ENCODE results near the gene LHFPL2.

The LHFPL2 gene

DNA sequence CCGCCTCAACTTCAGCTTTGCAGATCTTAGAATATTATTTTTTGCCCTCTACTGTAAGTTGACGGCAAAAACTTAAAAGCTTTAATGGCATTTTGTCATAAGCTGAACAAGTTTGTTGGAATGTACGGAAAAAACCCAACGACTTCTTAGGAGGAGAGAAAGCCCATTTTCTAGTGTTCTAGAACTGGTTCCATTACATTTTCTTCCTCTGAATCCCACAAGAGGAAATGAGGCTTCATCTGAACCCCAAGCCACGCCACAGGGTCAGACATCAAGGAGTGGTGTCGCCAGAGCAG, 113.7 kb downstream of the LHFPL2 start:
- Mint-ChIP-seq H3K27ac (ENCODE audit: low read depth) (no peak overlapping the region), H3K36me3 (ENCODE audit: insufficient read depth) (no peaks in the 10 kb centered on the region), H3K4me1 (no peaks in the 10 kb centered on the region), H3K9me3 (no peaks in the 10 kb centered on the region), H3K4me3 (no peak overlapping the region), H3K27me3 (peaks cover 29% of the 10 kb centered on the region)
- ATAC-seq (replicated peaks; ENCODE audit: extremely low read depth, poor library complexity, severe bottlenecking) (no peak), DNase-seq (ENCODE audit: low spot score in 2 of 2) (no peak)

DNA sequence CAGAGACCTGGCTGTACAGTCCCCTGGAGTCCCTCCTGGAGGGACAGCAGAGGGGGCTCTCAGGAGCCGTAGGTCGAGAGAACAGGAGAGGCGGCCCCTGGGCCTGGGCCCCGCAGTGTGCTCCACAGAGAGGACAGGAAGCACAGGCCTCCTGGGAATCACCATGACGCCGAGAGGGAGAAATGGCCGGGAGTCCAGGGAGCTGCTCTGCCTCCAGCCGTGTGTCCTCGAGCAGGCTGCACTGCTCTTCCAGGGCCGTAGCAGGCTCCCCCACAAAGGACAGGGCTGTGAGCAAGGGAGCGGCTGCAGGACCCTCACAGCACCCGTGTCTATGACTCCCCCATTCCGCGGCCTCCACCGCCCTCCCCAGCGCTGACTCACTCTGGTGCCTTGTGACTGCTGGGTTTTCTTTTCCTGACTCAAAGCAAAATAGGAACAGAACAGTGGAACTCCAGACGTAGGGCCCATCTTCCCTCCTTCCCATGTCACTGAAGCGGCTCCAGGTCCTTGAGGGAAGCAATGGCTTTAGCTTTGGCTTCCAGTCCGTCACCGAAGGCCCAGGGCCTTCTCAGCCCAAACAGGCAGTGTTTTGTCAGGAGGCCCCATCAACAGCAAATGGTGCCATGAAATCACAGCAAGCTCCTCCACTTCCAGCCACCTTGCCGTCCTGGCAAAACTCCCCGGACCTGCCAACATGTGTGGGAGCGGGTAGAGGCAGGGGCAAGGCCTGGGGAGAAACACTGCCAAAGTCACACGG, 114.2 kb downstream of the LHFPL2 start:
- no peak overlapping the region for H3K27ac Mint-ChIP-seq (ENCODE audit: low read depth)

GRCh38 chr5:78533356-78533755, 115.2 kb downstream of the LHFPL2 start:
- Mint-ChIP-seq H3K36me3 (ENCODE audit: insufficient read depth) (no peaks in the 10 kb centered on the region), H3K9me3 (no peaks in the 10 kb centered on the region), H3K4me3 (no peak overlapping the region), H3K27ac (ENCODE audit: low read depth) (no peak overlapping the region), H3K27me3 (peaks cover 29% of the 10 kb centered on the region), H3K4me1 (no peaks in the 10 kb centered on the region)
- DNase-seq (ENCODE audit: low spot score in 2 of 2) (no peak), ATAC-seq (replicated peaks; ENCODE audit: extremely low read depth, poor library complexity, severe bottlenecking) (no peak)

More for the DNA sequence above, 114.2 kb downstream of the LHFPL2 start:
- Mint-ChIP-seq H3K27me3 (peaks cover 29% of the 10 kb centered on the region), H3K4me3 (no peak overlapping the region), H3K9me3 (no peaks in the 10 kb centered on the region), H3K4me1 (no peaks in the 10 kb centered on the region), H3K36me3 (ENCODE audit: insufficient read depth) (no peaks in the 10 kb centered on the region)
- DNase-seq (ENCODE audit: low spot score in 2 of 2), result no peak
- no peak for ATAC-seq (replicated peaks; ENCODE audit: extremely low read depth, poor library complexity, severe bottlenecking)

DNA sequence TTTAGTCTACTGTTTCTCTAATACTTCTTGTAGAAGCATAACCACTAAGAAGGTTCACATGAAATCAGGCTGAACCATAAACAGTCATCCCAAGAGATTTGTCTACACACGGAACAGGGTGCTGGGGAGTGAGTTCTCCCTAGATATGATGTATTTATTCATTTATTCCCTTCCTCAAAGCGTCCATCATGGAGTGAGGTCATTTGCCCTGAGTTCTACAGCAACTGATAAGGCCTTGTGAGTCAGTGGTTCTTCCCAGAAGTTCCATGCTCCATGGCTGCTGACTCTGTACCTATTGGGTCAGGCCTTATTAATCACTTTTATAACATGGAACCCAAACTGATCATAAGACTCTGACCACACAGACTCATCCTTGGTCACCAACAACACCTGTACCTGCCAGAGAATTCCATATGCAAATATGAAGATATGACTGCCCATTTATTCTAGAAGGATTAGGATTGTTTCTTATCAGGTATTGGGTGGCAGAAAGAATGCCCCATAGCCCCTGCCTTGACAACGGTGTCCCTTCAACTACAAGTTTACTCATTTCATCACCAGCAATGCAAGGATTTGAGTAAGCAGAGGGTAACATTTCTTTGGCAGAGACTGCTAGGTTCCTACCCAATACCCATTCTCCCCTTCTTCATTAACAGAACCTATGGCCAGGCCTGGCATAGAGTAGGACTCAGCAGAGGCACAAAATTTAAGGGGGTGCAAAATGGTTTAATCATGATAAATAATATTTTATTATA, 118.1 kb downstream of the LHFPL2 start:
- Mint-ChIP-seq H3K4me1 (no peaks in the 10 kb centered on the region), H3K36me3 (ENCODE audit: insufficient read depth) (no peaks in the 10 kb centered on the region), H3K4me3 (no peak overlapping the region), H3K27me3 (peaks cover 20% of the 10 kb centered on the region), H3K27ac (ENCODE audit: low read depth) (no peak overlapping the region), H3K9me3 (no peaks in the 10 kb centered on the region)
- ATAC-seq (replicated peaks; ENCODE audit: extremely low read depth, poor library complexity, severe bottlenecking) (no peak), DNase-seq (ENCODE audit: low spot score in 2 of 2) (no peak)

GRCh38 chr5:78527925-78528324, 120.6 kb downstream of the LHFPL2 start:
- H3K4me3 Mint-ChIP-seq, result no peak overlapping the region
- DNase-seq (ENCODE audit: low spot score in 2 of 2), result no peak
- no peaks in the 10 kb centered on the region for H3K9me3 Mint-ChIP-seq
- ATAC-seq (replicated peaks; ENCODE audit: extremely low read depth, poor library complexity, severe bottlenecking), result no peak
- H3K4me1 Mint-ChIP-seq, result no peaks in the 10 kb centered on the region
- no peaks in the 10 kb centered on the region for H3K36me3 Mint-ChIP-seq (ENCODE audit: insufficient read depth)
- H3K27ac Mint-ChIP-seq (ENCODE audit: low read depth), result no peak overlapping the region
- peaks cover 36% of the 10 kb centered on the region for H3K27me3 Mint-ChIP-seq

DNA sequence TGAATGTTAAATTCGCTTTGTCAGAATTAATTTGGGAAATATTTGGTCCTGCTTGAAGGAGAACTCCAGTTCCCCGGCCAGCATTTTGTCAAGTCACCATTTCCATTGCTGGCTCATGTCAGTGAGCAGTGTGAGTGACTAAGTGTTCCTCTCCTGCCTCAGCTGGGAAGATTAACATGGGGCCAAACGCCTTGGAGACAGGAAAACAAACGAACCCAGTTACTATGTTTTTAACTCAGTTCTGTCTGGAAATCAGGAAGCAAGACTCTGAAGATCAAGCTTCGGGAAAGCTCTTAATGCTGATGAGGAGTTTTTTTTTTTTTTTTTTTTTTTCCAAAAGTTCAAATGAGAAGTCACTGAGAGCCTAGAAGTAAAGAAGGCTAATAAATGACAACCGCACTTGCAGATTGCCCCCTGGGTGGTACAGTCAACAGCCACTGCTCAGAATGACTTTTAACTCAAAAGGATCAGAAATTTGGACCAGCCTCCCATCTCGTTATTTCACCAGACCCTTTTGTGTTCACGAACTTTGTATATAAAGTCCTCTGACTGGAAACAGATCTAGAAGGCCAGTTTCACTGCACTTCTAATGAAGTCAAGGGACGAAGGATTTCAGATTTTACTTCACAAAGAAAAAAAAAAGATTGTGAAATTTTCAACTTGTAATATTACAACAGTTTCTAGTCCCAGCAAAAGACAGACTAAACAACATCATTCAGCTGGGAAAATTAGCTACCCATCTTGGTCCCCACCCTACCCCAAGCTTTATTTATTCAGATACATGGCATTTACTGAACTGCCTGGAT, 121.3 kb downstream of the LHFPL2 start:
- no peaks in the 10 kb centered on the region for H3K4me1 Mint-ChIP-seq
- H3K9me3 Mint-ChIP-seq, result no peaks in the 10 kb centered on the region
- no peak overlapping the region for H3K4me3 Mint-ChIP-seq
- no peak for ATAC-seq (replicated peaks; ENCODE audit: extremely low read depth, poor library complexity, severe bottlenecking)
- H3K27me3 Mint-ChIP-seq, result peaks cover 43% of the 10 kb centered on the region
- no peaks in the 10 kb centered on the region for H3K36me3 Mint-ChIP-seq (ENCODE audit: insufficient read depth)
- no peak for DNase-seq (ENCODE audit: low spot score in 2 of 2)
- no peak overlapping the region for H3K27ac Mint-ChIP-seq (ENCODE audit: low read depth)

DNA sequence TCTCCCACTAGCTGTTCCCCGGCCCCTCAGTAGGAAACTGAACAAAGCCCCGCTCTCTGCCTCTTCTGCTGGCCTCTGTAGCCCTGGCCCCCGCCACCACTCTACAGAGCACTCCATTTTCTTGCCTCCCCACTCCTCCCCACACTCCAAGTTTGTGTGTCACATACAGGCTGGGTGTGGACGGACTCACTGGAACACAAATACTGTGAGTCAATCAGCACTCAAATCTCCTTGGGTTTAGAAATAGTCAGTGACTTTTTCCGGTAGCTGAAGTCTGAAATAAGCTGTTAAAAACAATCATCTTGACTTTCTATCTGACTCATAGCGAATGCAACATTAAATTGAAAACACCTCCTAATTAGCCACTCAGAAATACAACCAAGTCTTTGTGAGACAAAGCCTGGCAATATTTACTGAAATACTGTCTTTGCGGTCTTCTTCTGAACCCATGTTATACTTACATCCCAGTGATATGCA, 122.5 kb downstream of the LHFPL2 start:
- H3K36me3 Mint-ChIP-seq (ENCODE audit: insufficient read depth), result no peaks in the 10 kb centered on the region
- no peak overlapping the region for H3K4me3 Mint-ChIP-seq
- H3K27me3 Mint-ChIP-seq, result peaks cover 44% of the 10 kb centered on the region
- no peak overlapping the region for H3K27ac Mint-ChIP-seq (ENCODE audit: low read depth)
- DNase-seq (ENCODE audit: low spot score in 2 of 2) (no peak), ATAC-seq (replicated peaks; ENCODE audit: extremely low read depth, poor library complexity, severe bottlenecking) (no peak)
- H3K4me1 Mint-ChIP-seq, result no peaks in the 10 kb centered on the region
- H3K9me3 Mint-ChIP-seq, result no peaks in the 10 kb centered on the region

DNA sequence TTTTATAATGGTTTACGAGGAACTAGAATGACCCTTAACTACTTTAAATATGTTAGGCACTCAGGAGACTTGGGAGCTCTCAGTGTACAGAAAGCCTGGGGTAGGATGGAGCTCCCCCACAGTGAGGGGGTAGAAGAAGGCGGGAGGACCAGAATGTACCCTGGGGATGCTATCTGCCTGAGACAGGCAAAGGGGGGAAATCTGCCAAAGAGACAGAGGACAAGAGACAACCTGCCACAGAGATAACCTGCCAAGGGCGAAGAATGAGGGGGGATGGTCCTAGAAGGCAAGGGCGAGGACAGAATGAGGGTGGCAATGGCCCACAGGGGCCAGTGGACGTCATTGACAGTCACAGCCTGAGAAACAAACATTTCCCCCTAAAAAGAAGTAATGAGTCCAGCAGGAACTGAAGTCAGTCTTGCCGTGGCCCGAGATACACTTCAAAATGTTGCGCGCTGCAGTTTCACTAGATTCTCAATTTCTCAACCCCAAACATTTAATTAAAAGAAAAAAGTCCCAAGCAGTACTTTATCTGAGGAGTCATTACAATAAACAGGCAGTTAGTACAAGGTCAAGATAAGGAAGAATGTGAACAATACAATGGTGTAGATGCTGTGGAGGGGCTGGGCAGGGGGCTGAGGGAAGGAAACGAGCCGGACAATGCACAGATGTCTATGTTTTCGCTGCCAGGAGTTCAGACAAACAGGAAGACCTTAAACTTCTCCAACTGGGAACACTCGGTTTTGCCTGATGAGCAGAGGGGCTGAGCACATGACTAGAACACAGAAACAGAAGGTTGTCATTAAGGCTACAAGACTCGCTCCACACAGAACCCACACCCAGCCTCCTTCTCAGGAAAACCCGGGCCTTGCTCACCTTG, 125.0 kb downstream of the LHFPL2 start:
- H3K27ac Mint-ChIP-seq (ENCODE audit: low read depth), result no peak overlapping the region
- DNase-seq (ENCODE audit: low spot score in 2 of 2) (no peak), ATAC-seq (replicated peaks; ENCODE audit: extremely low read depth, poor library complexity, severe bottlenecking) (no peak)
- H3K27me3 Mint-ChIP-seq, result peaks cover 68% of the 10 kb centered on the region
- H3K4me1 Mint-ChIP-seq, result no peaks in the 10 kb centered on the region
- H3K9me3 Mint-ChIP-seq, result no peaks in the 10 kb centered on the region
- no peaks in the 10 kb centered on the region for H3K36me3 Mint-ChIP-seq (ENCODE audit: insufficient read depth)
- H3K4me3 Mint-ChIP-seq, result no peak overlapping the region

GRCh38 chr5:78522476-78523260, 125.9 kb downstream of the LHFPL2 start:
- Mint-ChIP-seq H3K36me3 (ENCODE audit: insufficient read depth) (no peaks in the 10 kb centered on the region), H3K4me3 (no peak overlapping the region), H3K9me3 (no peaks in the 10 kb centered on the region), H3K27me3 (peaks cover 70% of the 10 kb centered on the region), H3K27ac (ENCODE audit: low read depth) (no peak overlapping the region), H3K4me1 (no peaks in the 10 kb centered on the region)
- ATAC-seq (replicated peaks; ENCODE audit: extremely low read depth, poor library complexity, severe bottlenecking) (no peak), DNase-seq (ENCODE audit: low spot score in 2 of 2) (no peak)

- H3K9me3 Mint-ChIP-seq, result no peaks in the 10 kb centered on the region
- no peak for ATAC-seq (replicated peaks; ENCODE audit: extremely low read depth, poor library complexity, severe bottlenecking)
- H3K36me3 Mint-ChIP-seq (ENCODE audit: insufficient read depth), result no peaks in the 10 kb centered on the region
- no peak overlapping the region for H3K4me3 Mint-ChIP-seq
- H3K4me1 Mint-ChIP-seq, result no peaks in the 10 kb centered on the region
- peaks cover 76% of the 10 kb centered on the region for H3K27me3 Mint-ChIP-seq
- H3K27ac Mint-ChIP-seq (ENCODE audit: low read depth), result no peak overlapping the region
- DNase-seq (ENCODE audit: low spot score in 2 of 2), result no peak
Observed at GRCh38 chr5:78521455-78521854, 127.1 kb downstream of the LHFPL2 start.

- ATAC-seq (replicated peaks; ENCODE audit: extremely low read depth, poor library complexity, severe bottlenecking), result no peak
- no peaks in the 10 kb centered on the region for H3K36me3 Mint-ChIP-seq (ENCODE audit: insufficient read depth)
- no peaks in the 10 kb centered on the region for H3K4me1 Mint-ChIP-seq
- H3K27ac Mint-ChIP-seq (ENCODE audit: low read depth), result no peak overlapping the region
- no peaks in the 10 kb centered on the region for H3K9me3 Mint-ChIP-seq
- DNase-seq (ENCODE audit: low spot score in 2 of 2), result no peak
- H3K4me3 Mint-ChIP-seq, result no peak overlapping the region
- peaks cover 79% of the 10 kb centered on the region for H3K27me3 Mint-ChIP-seq
Observed at GRCh38 chr5:78519198-78519941, 129.2 kb downstream of the LHFPL2 start.

Data from central memory CD8-positive, alpha-beta T cell (primary cell).